ENCODE measurements around the gene ATPAF1. TPM values are rescaled to one million over a fixed set of nuclear protein-coding genes. Genes with fewer than 3 reads are reported as not detected.
"Not testable (repeated sequence)": the region's sequence is repeated elsewhere in the genome, so short reads cannot be mapped to it uniquely, and the experiment has no call there.

Gene ATPAF1, protein sequence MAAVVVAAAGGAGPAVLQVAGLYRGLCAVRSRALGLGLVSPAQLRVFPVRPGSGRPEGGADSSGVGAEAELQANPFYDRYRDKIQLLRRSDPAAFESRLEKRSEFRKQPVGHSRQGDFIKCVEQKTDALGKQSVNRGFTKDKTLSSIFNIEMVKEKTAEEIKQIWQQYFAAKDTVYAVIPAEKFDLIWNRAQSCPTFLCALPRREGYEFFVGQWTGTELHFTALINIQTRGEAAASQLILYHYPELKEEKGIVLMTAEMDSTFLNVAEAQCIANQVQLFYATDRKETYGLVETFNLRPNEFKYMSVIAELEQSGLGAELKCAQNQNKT
- polyA plus RNA-seq (ENCODE audit: insufficient read length in 4 of 4), result 100 to 1,000 TPM in 2 of 4 donors, 10 to 100 TPM in 2; 81.7 to 119 (median 96.8) TPM

DNA sequence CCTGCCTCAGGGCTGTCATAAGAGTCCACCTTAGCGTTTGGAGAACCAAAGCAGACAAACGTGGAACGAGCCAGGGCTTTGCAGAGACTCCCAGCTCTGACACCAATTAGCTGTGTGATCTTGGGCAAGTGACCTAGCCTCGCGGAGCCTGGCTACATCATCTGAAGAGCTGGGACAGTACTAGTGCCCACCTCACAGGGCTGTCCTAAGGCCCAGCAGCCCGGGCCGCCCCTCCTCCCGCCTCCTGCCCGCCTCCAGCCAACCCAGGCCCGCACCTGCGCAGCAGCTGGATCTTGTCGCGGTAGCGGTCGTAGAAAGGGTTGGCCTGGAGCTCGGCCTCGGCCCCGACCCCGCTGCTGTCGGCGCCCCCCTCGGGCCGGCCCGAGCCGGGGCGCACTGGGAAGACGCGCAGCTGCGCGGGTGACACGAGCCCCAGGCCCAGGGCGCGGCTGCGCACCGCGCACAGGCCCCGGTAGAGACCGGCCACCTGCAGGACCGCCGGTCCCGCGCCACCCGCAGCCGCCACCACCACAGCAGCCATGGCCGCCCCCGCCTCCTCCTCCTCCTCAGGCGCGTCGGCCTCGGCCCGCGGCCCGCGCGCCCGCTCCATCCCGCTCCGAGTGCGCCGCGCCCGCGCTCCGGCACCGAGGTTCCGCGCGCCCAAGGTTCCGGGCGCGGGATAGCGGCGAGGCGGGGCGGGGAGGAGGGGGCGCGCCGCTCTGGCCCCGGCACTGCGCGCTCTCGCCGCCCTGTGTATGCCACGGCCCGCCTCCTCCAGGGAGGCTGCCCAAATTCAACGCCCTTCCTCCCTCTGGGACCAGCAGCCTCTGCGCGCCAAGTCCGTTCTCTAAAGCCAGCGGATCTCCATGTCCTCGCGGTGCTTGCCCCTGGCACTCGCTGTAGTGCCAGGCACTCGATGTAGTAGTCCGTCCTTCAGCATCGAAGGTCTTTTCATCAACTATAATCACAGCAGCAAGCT, at the start of gene ATPAF1:
Gene ATPAF1 (minus strand): TSS at position 583 of the 979 bp plus-strand sequence. CDS start 42 bp downstream, at position 541.
- DNase-seq (ENCODE audit: low read depth in 4 of 4, low spot score in 2 of 4), result peak in 2 of 4 donors; percentile 40 to 42

DNA sequence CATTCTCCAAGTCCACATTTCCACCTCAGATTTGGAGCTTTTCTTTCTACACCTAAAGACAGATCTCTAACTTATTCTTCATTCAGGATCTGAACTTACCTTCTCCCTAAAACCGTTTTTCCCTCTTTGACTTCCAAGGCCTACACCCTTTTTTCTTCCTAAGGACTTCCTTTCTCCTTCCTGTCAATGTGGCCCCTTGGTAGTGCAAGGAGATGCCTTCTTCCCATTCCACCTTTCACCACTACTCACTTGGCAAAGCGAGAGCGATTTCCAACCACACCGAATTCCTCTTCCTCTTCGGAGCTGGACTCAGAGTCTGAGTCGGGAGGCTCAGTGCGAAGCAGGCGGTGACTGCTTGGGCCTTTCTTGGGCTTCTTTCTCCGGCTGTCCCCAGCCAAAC, 49.5 kb upstream of the ATPAF1 start:
- DNase-seq (ENCODE audit: low read depth in 4 of 4, low spot score in 2 of 4), result no peak

DNA sequence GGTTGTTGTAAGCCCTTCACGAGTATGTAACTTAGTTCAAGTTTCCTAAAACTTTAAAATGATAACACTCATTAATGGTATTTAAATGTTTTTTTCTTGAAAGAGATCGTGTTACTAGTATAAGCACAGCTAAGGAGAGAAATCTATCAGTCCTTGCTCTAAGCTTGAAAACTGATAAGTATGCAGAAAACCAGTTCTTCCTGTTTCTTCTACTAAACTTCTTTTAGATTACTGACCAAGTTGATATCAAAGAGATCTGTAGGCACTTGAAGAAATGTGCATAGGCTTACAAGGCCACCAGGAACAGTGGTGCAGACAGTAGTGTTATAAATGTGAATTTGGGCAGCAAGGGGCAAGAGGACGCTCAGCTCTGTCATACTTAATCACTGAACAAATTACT, 46.8 kb upstream of the ATPAF1 start:
- no peak for DNase-seq (ENCODE audit: low read depth in 4 of 4, low spot score in 2 of 4)

DNA sequence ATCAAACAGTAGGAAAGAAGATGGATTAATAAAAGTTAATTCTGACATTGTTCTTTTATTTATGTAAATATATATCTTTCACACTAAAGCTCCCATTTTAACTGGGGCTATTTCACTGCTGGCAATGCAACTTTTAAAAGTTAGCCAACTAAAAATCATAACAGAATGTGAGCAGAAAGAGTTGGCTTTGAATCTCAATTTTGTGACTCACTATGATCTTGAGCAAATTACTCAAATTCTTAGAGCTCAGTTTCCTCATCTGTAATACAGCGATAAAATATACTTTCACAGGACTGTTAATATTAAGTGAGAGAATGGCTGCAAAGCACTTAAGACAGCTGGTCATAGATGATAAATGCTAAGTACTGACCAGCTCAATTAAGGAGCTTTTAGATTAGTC, 40.0 kb upstream of the ATPAF1 start:
- no peak for DNase-seq (ENCODE audit: low read depth in 4 of 4, low spot score in 2 of 4)

DNA sequence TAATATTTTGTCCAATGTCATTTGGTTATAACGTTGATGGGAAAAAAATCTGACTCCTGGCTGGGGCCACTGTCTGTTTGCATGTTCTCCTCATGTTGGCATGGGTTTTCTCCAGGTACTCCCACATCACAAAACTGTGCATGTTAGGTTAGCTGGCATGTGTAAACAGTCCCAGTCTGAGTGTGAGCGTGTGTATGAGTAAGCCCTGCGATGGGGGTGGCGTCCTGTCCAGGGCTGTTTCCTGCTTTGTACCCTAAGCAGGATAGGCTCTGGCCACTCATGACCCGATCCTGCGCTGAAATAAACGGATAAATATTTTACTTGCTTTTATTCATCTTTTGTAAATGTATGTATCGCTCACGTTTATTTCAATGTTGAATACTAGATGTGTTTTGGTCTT, 37.2 kb upstream of the ATPAF1 start:
- DNase-seq (ENCODE audit: low read depth in 4 of 4, low spot score in 2 of 4), result no peak

DNA sequence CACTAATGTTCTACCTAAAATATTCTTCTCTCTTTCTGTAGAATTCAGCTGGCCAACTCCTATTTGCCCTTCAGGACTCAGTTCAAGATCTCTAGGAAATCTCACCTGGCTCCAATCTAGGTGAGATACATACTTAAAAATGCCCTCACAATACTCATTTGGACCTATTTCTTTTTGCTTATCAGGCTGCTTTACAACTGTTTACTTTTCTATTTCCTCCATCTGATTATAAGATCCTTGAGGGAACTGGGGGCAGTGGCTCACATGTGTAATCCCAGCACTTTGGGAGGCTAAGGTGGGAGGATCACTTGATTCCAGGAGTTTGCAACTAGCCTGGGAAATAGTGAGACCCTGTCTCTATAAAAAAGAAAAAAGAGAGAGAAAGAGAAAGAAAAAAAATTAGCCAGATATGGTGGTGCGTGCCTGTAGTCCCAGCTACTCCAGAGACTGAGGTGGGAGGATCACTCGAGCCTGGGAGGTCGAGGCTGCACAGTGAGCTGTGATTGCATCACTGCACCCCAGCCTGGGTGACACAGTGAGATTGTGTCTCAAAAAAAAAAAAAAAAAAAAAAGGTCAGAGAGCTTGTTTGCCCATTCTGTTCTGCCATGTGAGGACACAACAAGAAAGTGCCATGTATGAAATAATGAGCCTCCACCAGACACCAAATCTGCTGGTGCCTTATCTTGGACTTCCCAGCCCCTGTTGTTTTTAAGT, 35.9 kb upstream of the ATPAF1 start:
- DNase-seq (ENCODE audit: low read depth in 4 of 4, low spot score in 2 of 4), result no peak

DNA sequence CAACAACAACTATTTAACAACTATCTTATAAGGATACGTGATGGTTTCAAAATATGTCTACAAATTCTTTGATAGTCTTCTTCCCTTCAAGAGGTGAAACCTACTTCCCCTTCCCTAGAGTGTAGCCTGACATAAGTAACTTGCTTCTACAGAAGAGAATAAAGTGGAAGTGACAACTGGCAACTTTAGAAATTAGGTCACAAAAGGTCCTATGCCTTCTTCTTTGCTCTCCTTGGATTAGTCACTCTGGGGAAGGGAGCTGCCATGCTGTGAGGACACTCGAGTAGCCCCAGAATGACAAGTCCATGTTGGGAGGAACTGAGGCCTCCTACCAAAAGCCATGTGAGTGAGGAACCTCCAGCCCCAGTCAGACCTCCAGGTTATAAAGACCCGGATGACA, 31.5 kb upstream of the ATPAF1 start:
- no peak for DNase-seq (ENCODE audit: low read depth in 4 of 4, low spot score in 2 of 4)

DNA sequence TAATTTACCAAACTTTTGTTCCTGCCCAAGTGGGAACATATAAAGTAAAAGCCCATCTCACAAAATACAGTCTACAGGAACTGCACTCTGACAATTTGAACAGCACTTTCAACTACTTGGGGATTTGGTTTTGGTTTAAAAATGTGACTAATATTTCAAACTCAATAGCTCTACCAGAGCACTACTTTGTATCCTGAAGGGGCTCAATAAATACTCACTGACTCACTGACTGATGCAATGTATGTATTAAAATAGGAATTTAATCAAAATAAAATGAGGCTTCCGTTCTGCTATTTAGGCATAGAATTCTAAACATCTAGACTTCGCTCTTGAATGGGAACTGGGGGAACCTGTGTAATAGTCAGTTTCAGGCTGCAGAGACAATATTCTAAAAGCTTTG, 28.9 kb upstream of the ATPAF1 start:
- no peak for DNase-seq (ENCODE audit: low read depth in 4 of 4, low spot score in 2 of 4)

DNA sequence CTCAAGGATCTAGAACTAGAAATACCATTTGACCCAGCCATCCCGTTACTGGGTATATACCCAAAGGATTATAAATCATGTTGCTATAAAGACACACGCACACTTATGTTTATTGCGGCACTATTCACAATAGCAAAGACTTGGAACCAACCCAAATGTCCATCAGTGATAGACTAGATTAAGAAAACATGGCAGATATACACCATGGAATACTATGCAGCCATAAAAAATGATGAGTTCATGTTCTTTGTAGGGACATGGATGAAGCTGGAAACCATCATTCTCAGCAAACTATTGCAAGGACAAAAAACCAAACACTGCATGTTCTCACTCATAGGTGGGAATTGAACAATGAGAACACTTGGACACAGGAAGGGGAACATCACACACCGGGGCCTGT, 26.5 kb upstream of the ATPAF1 start:
- DNase-seq (ENCODE audit: low read depth in 4 of 4, low spot score in 2 of 4), result not testable (repeated sequence)

DNA sequence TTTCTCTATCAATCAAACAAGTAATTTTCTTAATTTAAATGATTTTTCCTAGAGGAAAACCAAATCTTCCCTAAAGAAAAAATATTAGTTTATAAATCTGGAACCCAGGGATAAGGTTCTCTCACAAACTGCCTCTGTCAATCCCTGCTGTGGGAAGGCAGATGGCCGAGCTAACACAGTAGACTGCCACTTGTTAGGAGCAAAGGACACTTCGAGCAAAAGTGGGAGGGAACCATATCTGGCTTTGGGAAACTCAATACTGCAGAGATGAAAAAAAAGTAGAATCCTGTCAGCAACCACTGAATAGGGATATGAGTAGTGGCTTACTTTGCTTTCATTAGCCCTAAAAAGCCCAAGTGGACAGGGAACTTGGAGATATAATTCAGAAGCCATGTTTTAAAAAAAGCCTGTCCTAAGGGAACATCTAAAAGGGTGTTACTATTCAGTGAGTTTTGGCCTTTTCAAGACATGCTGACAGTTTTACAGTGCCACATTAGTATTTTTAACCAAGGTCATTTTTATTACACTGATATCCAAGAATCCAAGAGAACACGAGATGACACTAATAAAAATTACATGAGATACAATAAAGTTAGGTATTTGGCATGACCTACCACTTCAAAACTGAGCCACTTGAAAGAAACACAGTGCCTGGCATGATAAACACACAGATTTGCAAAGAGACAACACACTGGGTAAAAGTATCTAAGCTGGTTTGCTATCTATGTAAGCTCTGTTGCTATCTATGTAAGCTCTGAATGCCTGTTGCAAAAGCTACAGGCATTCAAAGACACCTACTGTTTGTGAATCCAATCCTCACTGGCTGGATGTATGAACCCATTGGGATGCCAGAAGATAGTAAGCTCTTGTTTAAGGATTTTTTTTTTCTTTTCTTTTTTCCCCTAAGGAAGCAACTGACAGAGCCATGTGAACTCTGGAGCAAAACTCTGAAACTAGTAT, 24.9 kb upstream of the ATPAF1 start:
- no peak for DNase-seq (ENCODE audit: low read depth in 4 of 4, low spot score in 2 of 4)

DNA sequence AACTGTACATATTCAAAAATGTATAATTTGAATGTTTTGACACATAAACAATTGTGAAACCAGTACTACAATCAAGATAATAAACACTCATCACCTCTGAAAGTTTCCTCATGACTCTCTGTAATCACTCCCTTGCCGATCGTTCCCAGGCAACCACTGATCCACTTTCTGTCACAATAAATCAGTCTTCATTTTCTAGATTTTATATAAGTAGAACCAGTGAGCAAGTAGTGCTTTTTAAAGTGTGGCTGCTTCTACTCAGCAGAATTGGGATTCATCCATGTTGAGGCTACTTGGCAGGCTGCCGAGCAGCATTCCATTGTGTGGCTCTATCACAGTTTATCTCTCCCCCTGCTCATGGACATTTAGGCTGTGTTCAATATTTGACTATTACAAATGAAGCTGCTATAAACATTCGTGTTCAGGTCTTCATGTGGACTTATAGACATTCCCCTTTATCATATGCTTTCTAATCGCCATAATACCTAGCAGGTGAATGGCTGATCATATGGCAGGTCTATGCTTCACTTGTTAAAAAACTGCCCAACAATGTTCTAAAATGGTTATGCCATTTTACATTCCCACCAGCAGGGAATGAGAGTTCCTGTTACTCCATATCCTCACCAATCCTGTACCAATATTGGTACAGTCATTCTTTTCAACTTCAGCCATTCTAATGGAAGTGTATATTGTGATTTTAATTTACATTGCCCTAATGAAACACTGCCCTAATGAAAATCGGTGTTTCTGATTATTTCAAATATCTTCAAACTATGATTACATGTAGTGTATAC, 24.0 kb upstream of the ATPAF1 start:
- DNase-seq (ENCODE audit: low read depth in 4 of 4, low spot score in 2 of 4), result no peak

DNA sequence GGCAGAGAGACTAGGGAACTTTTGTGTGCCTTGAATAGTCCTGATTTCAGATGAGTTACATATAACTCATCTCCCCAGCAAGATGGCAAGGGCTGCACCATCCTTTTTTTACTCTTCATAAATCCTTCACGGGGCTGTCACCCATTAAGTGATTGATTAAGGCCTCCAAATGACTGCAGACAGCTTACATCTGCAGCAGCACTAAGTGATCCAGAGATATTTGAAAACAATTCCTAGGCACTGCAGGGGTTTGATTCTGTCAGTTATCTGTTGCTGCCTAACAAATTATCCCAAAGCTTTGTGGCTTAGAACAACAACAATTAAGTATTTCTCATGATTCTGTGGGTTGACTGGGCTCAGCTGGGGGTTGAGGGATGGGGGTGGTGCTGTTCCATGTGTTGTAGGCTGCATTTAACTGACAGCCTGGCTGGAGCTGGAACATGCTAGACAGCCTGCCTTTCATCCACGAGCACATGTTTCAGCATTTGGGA, 22.8 kb upstream of the ATPAF1 start:
- no peak for DNase-seq (ENCODE audit: low read depth in 4 of 4, low spot score in 2 of 4)

DNA sequence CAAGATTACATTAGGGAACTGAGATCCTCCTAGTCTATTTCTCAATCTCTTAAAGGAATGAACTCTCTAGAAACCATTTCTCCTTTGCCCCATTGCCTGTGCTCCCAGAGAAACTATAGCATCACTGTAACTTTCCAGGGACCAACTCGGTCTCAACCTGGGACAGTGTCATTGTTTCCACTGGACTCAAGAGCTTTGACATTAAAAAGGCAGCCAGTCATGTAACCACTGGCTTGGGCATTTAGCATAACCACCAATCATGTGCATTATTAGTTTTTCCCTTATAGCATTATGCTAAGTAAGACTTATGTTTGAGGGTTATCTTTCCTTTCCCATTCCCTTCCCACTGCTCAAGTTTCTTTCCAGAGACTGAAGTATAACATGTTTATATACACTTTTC, 21.7 kb upstream of the ATPAF1 start:
- DNase-seq (ENCODE audit: low read depth in 4 of 4, low spot score in 2 of 4), result no peak

DNA sequence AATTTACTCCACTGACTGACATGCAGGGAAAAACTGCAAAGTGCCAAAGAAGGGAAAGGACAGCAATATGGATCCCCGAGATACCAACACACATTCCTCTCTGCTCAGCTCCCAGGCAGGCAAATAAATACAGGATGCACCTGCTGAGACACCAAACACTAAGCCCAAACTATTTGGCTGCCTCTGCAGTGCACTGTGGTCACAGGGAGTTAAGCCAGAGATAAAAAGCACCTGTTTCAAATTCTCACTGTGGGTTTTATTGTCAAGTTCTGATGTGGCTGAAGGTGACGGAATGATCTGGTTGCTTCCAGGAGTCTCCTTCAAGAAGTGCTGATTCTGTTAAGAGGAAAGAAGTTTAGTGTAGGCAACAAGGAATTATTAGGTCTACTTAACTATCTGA, 21.2 kb upstream of the ATPAF1 start:
- no peak for DNase-seq (ENCODE audit: low read depth in 4 of 4, low spot score in 2 of 4)

DNA sequence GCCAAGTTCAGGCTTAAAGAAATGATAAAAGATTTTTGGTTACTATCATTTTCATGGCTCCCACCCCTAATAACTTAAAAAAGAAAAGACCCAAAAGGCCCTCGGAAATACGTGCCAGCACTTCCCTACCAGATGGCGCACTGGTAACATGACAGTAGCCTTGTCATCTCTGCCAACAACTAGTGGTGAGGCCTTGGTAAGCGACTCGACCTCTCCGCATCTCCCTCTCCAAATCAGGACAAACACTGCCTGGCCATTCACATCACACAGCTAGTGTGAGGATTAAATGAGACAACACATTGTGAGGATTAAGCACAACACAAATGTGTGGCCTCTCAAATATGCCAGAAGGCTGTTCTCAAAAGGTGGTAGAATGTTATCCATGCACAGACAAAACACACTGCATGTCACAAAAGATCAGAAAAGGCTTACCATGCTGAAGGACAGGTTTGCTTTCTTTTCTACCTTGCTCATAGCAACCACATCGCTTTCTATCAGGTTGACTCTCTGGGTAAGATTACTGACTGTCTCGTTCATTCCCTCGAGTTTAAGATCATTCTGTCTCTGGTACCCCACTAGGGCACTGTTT, 19.9 kb upstream of the ATPAF1 start:
- DNase-seq (ENCODE audit: low read depth in 4 of 4, low spot score in 2 of 4), result no peak

DNA sequence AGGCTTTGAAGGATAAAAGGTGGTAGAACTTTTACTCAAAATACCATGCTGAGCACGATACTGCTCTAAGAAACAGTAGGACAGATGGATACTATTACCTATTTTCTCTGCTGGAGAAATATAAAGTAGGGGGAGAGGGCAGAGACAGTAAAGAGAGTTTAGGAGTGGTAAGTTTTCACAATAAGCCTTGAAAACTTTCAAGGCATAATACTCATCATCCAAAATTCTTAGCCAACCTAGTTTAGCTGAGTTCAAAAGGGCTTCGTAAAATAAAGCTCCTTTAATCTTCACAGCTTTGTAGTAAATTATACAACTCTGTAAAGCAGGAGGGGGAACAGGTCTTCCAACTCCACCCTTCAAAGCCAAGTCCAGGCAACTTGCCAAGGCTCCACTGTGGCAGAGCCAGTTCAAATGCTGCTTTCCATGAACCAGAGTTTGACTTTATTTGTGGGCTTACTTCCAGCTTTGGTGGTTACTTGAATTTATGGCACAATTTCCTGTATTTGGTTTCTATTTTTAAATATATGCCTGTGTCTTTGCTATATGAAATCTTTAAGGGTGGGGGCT, 19.0 kb upstream of the ATPAF1 start:
- DNase-seq (ENCODE audit: low read depth in 4 of 4, low spot score in 2 of 4), result peak in 1 of 4 donors; percentile 21

DNA sequence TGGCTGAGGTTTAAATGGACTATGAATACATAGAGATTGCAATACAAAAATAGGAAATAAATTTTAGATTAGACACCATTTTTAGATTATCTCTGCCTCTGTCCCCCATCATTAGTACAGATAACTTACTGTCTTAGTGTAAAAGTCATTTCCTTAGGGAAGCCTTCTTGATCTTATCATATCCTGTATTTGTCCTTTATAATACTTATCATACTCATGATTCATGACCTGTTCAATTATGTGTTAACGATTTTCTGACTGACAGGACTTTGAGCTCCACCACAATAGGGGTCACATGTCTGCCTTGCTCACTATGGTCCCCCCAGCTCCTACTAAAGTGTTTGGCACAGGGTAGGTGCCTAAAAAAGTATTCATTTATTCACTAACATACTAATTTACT, 18.1 kb upstream of the ATPAF1 start:
- DNase-seq (ENCODE audit: low read depth in 4 of 4, low spot score in 2 of 4), result no peak

DNA sequence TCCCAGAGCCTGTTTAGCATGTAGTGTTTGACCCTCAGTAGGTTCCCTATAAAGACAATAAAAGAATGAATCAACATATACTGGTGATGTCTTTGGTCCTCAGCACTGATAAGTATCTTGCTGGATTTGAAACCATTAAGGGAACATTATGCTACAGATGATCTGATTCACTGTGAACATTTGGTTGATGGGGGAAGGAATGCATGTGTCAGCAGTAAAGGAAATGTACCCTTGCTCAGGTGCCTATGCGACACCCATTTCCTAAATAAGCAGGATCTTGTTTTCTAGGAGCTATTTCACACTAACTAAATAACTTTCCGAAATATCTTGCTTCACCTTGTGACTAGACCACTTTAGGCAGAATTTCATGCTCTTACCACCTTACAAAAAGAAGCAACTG, 16.5 kb upstream of the ATPAF1 start:
- DNase-seq (ENCODE audit: low read depth in 4 of 4, low spot score in 2 of 4), result no peak

Data from left renal cortex interstitium (tissue), 4 donors.